DMS 273 (cell line): Measurements from ENCODE around the gene CFAP54.
"Not testable (repeated sequence)": the region's sequence is repeated elsewhere in the genome, so short reads cannot be mapped to it uniquely, and the experiment has no call there.

Experiments
- DNase-seq: peaks from one replicate; lab custom pipeline; 2025; ENCODE audit not compliant: unreplicated experiment; lab: John Stamatoyannopoulos, UW

CFAP54 gene

GRCh38 chr12:96510306-96510764 is 21.0 kb downstream of the CFAP54 start:
- no peak for DNase-seq

DNA sequence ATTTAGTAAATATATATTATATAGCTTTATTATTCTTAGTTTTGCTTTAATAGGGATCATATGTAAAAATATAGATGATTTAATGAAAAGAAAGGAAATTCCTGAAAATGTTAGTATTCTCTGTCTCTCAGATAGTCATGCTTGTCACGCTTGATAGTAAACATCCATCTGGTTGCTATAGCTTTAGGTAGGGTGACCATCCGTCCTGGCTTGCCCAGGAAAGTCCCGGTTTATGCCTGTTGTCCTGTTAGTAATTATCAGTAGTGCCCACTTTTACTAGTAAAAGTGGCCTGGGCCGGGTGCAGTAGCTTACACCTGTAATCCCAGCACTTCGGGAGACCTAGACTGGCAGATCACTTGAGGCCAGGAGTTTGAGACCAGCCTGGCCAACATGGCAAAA is 23.8 kb downstream of the CFAP54 start:
- no peak for DNase-seq

DNA sequence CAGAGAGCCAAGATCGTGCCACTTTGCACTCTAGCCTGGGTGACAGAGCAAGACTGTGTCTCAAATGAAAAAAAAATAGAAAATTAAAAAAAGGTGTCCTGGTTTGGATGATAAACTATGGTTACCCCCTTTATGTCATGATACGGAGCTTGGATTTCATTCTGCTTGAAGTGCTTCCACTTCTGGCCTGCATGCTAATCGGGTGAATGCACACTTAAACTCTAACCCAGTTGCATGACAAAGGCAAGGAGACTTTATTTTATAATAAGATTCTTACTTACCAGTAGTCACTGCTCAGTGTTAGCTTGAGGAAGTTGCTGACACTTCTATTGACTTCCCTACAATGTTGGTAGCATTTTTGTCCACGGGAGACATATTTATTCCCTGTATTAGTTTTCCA is 24.3 kb downstream of the CFAP54 start:
- no peak for DNase-seq

GRCh38 chr12:96514328-96514727 is 25.0 kb downstream of the CFAP54 start:
- DNase-seq = no peak

- DNase-seq = peak; percentile 80
These were observed 27.4 kb downstream of the CFAP54 start for GRCh38 chr12:96516472-96517430.

DNA sequence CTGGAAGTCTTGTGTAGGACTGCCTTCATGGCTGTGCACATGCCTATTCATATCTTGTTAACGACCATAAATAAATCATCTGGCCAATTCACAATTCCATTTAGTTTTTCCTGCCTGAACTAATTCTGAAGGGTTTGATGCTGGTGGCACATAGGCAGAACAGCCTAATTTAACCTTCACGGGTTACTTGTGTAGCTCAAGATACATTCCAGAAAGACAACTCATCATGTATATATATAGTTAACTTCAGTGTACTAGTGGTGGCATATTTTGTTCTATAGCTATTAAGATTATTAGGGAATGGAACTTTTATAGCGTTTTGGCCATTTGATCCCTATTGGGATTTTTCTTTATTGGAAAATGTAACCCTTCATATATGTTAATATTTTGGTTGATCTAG is 31.4 kb downstream of the CFAP54 start:
- no peak for DNase-seq

DNA sequence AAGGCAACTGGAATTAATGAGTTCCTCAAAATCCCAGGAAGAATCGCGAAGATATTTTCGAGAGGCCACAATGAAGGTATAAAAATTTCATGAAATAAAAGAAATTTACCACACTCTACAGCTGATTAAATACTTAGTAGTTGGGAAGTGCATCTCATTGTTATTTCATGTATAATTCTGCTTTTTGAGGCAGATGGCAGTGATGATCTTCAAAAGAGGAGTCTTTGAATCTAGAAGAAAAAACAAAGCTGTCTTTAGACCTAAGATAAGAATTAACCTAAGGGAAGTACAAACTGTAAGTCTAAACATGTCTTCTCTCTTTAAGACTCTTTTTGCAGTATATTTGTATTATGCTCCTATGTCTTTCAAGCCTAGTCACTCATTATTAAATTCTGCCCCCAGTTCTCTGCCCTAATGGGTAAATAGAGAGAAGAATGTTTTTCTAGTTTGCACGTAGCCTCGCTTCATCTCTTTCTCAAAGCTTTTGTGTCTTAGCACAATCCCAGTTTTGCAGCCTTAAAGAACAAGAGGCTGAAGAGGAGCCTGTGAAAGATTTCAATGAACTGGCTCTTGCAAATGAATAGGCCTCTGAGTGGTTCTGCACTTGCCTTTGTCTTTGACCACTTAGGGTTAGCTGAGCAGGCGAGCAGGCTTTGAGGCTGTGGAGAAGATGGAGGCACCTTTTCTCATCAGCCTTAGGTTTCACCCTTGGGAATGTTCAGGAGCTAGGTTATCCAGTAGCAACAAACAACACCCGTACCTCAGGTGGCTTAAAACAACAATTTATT is 32.7 kb downstream of the CFAP54 start:
- no peak for DNase-seq

DNA sequence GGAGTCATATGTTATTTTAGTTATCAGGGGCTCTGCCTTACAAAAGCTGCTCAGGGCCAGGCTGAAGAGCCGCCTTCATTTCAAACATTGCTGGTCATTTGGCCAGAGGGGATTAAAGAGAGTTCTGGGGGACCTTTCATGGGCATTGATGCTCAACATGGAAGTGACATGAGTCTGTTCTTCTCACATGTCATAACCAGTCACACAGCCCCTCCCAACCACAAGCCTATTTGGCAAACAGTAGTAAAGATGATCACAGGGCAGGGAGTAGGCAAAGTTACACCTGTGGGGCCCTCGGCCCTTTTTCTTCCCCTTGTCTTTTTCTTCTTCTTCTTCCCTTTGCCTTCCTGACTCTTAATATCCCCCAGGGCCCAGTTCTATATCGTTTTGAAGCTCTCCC is 33.3 kb downstream of the CFAP54 start:
- DNase-seq = no peak

DNA sequence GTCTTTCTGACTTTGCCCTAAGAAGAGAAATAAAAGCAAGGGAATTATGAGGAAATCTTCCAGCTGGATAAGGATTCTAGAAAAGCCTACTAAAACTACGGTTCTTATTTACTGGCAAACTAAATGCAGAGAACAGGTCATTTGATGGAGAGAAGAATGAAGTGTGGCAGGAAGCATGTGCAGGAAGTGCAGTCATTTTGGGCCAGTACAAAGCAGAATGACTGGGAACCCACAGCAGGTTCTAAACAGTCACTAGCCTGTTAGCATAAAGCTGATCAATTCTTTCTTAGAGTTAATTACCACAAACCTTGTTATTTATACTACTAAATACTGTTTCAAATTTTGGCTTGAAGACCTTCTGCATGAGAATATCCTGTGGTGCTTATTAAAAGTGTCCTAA is 36.7 kb downstream of the CFAP54 start:
- DNase-seq = no peak

- no peak for DNase-seq
These were observed 40.5 kb downstream of the CFAP54 start for GRCh38 chr12:96529912-96530311.

- DNase-seq = no peak
These were observed 45.0 kb downstream of the CFAP54 start for GRCh38 chr12:96534339-96534738.

DNA sequence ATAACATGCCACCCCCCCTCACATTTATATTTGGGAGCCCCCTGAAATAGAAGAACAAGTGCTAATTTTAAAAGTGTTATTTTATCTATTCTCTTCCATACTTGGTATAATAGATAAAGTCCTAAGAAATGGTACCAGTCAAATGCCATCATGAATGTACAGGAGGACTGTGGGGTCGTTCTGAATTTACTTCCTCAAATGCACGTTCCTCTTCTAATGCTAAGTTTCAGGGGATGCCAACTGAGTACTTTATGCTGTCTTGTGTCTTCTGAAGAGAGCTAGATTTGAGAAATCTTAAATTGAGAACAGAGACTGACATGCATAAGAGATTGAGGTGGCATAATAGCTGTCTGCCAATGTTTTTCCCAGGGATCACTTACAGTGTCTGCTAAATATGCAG is 59.0 kb downstream of the CFAP54 start:
- no peak for DNase-seq

DNA sequence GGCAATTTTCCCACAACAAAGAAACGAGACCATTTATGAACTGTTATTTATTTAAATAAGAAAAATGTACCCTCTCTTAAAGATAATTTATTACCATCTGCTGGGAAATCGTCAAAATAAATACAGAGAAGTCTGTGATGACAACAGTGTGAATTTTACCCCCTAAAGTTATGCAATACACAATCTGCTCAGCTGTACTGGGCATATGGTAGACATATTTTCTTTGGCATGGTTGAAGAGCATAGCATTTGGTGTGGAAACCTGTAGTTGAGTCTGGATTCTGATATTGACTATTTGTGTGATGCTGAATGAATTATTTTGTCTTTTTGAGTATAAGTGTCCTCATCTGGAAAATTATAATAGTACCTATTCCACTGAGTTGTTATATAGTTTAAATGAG is 60.0 kb downstream of the CFAP54 start:
- DNase-seq = peak; percentile 65

- DNase-seq = no peak
These were observed 81.2 kb downstream of the CFAP54 start for GRCh38 chr12:96570579-96570978.

DNA sequence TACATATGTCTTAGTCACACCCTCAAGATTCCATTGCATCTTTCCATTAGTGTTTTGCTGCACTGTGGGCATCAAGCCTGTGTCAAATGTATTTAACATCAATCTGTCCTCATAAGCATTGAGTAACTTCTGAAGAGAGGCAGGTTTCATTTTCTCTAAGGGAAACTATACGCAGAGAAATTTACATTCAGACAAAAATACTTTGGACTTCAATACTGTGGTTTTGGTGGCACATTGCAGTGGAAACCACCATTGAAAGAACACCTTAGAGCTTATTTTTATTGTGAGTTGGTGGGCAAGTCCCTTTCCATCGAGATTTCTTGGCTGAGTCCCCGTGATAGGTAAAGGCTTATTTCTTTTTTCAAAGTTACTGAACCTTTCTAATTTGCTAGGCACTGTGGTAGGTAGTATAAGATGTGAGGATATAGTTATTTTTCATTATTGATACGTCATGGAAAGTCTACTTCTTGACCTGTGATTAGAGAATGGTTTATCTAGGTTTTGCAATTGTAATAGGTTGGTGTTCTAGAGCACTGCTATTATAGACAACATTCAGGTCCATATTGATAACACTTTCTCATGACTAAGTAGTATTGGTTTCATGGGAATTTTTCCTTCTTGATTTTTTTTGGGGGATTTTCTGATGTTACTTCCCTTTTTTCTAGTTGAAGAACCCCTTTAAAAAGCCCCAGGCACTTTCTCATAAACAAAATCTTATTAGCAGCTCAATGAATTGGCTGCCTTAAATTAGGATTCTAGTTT is 81.9 kb downstream of the CFAP54 start:
- no peak for DNase-seq

DNA sequence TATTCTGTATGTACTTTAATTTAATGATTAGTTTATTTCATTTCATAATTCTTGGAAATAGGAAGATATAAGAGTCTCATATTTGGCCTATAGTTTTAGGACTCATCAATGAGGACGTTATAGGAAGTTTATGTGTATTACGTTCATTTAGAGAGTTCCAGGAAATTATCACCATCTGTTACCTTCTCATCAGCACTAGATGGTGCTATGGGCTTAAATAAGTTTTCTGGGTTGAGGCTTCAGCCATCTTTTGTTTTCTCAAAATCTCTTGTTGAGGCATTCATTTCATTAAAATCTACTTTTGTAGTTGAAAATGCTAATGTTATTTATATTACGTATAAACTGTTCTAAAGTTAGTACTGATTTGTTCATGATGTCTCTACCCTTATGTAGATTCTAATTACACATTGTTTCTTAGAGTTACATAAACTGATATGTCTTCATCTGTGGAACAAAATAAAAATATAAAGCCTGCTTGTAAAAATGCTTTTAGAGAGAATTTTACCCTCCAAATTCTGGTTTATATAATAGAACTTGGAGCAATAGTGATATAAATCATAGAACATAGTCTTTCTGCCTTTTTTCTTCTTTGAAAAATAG is 89.2 kb downstream of the CFAP54 start:
- peak; percentile 72 for DNase-seq

- DNase-seq = no peak
These were observed 96.6 kb downstream of the CFAP54 start for GRCh38 chr12:96585977-96586376.

GRCh38 chr12:96587691-96588090 is 98.3 kb downstream of the CFAP54 start:
- DNase-seq = no peak

DNA sequence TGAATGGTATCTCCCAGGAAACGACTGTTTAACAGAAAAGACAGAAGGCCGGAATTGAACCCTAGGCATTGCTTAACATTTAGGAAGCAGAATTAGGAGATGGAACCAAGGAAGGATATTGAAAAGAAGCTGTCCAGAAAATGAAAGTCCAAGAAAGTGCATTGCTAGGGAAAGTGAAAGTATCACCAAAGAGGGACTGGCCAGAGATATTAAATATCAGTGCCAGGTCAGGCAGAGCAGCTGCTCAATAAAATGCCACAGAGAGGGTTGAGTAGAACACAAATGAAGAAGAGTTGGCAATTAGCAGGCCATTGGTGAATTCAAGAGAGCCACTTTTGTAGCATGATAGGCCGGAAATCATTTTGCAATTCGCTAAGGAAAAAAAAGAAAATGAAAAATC is 101.6 kb downstream of the CFAP54 start:
- no peak for DNase-seq

- DNase-seq = not testable (repeated sequence)
These were observed 115.0 kb downstream of the CFAP54 start for GRCh38 chr12:96604374-96604773.

DNA sequence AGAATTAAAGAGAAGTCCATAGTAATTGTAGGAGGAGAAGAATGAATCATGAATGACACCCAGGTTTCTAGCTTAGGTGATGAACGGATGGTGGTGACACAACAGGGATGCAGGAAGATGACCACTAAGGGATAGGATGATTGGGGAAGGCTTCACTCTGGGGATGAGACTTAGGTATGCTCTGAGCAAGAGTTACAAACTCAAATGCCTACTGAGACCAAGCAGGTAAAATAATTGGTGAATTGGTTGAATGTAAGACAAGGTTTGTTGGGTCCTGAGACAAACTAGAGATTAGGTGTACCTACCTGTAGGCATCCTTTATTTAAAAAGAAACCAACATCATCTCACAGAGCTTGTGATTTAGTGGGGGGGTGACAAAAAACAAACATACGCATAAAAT is 116.3 kb downstream of the CFAP54 start:
- no peak for DNase-seq
